HG02759 (cell line): Measurements from ENCODE around the gene AQP7.
A peak's percentile ranks its signal among the peaks of the same experiment; 100 is the strongest.
"Not testable (repeated sequence)": the region's sequence is repeated elsewhere in the genome, so short reads cannot be mapped to it uniquely, and the experiment has no call there.

Source experiments
- ATAC-seq: cut with Tn5 transposase; IDR thresholded peaks from one replicate; pipeline ENCODE4 v1.9.1; 2021; ENCODE audit warnings: mild to moderate bottlenecking, moderate library complexity; ENCODE audit not compliant: unreplicated experiment

Gene AQP7

GRCh38 chr9:33402371-33402770, at the start of gene AQP7:
AQP7 (minus strand) TSS chr9:33402568; CDS start chr9:33401262, 1,306 bp downstream.
- ATAC-seq, result not testable (repeated sequence)

DNA sequence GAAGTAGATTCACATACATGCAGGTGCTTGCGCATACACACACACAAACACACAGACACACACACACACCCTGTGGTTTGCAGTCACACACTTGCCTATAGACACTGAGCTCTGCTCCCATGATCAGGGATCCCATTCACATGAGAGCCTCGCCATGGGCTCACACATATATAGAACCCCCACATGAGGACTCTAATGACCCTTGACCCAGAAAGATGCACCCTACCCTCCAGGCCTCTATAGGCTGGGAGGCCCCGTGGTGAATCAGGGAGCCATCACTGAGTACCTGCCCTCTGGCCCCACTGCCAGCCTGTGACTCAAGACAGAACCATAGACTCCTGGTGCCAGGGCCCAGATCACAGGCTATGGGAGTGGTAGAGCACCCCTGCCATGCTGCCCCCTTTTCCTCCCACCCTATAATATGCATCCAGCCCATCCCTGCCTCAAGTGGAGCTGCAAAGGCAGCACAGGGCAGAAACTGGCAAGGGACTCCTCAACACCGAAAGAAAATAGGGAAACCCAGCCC, 48.3 kb upstream of the AQP7 start:
- ATAC-seq, result no peak

DNA sequence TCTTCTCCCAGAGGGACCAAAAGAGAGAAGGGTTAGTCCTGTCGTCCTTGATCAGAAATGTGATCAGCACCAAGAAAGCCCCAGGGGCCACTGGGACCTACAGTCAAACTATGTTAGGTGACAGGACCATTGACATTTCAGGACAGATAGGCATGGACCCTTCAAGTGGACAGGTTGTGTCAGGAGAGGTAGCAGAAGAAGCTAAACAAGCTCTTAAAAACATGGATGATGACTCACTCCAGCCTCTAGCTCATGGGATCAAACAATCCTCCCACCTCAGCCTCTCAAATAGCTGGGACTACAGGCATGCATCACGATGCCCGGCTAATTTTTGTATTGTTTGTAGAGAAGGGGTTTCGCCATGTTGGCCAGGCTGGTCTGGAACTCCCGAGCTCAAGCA, 47.3 kb upstream of the AQP7 start:
- ATAC-seq, result no peak

- ATAC-seq, result no peak
These were observed 45.6 kb upstream of the AQP7 start for GRCh38 chr9:33447799-33448553.

GRCh38 chr9:33446946-33447798, 44.8 kb upstream of the AQP7 start, which contains the start of gene AQP3:
AQP3 (minus strand) TSS chr9:33447593; CDS start chr9:33447530, 63 bp downstream.
- peak; percentile 35 for ATAC-seq

- peak; percentile 84 for ATAC-seq
These were observed 44.0 kb upstream of the AQP7 start for GRCh38 chr9:33446240-33446945.

DNA sequence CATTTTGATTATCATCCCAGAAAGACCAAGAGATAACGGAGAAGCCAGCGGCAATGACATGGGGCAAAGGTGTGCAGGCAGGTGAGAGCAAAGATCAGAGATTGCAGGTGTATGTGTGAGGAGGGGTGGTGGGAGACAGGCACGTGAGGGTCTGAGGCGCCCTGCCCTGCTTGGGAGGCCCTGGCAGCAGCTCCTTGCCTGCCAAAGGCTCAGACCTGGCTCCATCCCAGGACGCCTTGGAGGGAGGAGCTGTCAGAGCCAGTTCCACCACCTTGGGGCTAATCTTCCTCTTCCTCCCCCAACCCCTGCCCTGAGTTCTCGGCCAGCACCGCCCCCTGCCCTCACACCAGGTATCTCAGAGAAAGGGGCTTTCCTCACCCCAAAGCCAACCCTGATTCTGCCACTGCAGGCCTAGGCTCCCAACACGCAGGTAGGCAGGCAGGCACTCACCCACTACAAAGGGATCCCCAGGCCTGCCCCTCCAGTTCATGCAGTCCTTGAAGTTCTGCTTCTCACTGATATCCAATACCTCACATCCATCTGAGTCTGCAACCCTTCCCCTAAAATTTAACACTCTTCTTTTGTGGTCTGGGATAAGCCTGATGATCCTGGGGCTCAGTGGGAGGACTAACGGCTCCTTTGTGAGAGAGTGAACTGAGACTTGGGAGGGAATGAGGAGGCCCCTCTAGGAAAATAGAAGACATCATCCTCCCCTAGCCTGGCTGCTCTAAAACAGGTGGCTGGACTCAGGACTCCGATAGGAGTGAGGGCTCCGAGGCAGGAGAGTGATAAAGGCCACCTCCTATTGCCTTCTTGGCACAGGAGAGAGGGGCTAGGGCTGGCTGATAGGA, 43.2 kb upstream of the AQP7 start:
- ATAC-seq, result no peak

DNA sequence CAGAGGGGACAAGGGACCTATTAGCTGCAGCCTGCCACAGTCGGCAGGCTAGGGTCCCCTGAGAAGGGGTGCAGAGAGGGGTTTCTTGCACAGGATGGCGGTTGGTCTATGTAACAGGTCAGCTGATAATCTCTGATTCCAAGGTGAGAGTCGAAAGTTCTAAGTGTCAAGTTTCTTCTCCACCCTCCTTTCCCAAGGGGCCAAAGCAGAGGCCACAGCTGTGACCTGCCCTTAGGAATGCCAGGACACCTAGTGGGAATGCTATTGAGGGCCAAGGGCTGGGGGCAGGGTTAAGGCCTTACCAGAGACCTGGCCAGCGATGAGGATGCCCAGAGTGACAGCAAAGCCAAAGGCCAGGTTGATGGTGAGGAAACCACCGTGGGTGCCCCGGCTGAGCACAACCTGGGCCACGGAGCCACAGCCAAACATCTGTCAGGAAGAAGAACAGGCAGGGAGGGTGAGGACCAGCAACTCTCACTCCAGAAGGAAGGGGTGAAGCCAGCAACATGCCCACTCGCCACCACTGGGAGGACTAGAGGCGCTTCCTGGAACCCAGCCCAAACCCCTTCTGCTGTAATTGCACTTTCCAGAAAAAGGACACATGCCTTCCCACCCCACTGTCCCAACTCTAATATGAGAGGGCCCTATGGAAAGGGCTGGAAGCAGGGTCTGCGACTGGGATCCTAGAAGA, 41.2 kb upstream of the AQP7 start:
- ATAC-seq, result no peak

DNA sequence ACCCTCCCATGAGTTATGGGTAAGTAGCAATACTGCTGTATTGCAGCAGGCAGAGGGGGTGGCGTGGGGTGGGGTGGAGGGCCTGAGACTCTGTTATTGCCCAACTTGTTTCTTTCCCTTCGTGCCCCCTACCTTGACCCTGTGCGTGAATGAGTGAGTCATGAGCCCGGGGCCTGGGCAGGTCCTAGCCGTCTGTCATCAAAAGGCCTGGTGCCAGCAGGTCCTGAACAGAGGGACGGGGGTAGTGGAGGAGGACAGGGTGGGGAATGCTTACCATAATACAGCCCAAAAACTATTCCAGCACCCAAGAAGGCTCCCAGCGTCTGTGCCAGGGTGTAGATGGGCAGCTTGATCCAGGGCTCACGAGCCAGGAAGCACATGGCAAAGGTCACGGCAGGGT, 40.7 kb upstream of the AQP7 start:
- no peak for ATAC-seq

DNA sequence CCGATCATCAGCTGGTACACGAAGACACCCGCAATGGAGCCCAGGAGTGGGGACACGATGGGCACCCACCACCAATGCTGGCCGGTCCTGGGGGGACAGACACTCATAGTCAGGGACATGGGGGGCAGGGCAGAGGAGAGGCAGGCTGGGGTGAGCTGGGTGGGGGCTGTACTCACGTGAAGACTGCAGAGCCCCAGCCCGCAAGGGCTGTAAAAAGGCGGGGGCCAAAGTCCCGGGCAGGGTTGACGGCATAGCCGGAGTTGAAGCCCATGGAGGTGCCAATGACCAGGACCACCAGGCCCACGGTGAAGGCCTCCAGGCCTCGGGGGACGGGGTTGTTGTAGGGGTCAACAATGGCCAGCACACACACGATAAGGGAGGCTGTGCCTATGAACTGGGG, 39.8 kb upstream of the AQP7 start:
- no peak for ATAC-seq

- ATAC-seq, result no peak
These were observed 38.2 kb upstream of the AQP7 start for GRCh38 chr9:33440609-33441008.

DNA sequence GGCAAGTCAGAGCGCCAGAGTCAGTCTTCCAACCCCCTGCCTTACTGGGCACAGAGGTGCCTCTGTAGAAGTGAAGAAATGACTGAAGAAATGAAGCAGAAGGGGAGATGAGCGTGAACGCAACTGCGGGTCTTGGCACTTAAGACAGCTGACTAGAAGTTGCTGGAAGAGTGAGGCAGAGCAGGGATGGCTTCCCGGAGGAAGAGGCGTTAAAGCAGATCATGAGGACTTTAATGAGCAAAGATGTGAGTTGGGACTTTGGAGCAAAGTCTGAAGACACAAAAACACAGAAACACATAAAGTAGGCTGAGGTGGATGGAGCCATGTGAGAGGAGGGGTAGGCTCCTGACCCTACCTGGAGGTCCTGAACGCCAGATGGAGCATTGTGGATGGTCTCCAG, 37.8 kb upstream of the AQP7 start:
- no peak for ATAC-seq

DNA sequence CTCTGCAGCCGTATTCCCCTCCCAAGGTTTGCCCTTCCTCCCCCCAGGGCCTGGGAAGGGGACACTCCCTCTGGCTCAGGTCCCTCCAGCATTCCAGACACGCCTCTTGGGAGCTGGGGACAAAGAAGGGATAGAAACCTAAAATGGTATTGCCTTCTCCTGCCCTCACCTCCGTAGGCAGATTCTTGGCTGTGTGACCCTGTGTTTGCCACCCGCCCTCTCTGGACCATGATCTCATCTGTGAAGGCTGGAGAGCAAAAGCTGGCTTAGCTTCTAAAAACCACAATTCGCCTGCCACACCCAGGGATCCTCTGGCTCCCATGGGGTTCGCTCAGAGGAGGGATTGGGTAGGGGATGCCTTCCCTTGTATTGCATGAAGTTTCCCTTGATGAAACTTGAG, 37.4 kb upstream of the AQP7 start:
- no peak for ATAC-seq

GRCh38 chr9:33438926-33439680, 36.7 kb upstream of the AQP7 start:
- no peak for ATAC-seq

GRCh38 chr9:33437898-33438297, 35.5 kb upstream of the AQP7 start:
- ATAC-seq, result no peak

DNA sequence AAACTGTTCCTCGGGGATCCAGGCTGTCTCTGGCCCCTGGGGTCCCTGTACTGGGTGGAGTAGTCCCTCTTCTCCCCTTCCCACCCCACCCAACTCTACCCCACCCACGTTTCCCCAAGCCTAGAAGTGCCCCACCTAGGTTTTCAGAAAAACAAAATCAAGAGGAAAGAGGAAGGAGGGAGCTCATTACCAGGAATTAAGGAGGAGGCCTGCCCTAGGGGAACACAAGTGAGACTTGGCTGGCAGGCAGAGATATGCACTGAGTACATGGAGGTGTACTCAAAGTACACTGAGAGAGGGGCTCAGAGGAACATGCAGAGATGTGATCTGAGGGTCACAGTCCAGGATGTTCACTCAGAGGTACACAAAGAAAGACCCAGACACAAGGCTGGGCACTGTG, 34.8 kb upstream of the AQP7 start:
- ATAC-seq, result no peak

- ATAC-seq, result no peak
These were observed 34.1 kb upstream of the AQP7 start for GRCh38 chr9:33436445-33436844.

GRCh38 chr9:33435821-33436277, 33.5 kb upstream of the AQP7 start:
- ATAC-seq, result no peak
